ENCODE measurements around the gene PABPC1L2B.
"Not testable (repeated sequence)": the region's sequence is repeated elsewhere in the genome, so short reads cannot be mapped to it uniquely, and the experiment has no call there.

The PABPC1L2B gene

GRCh38 chrX:73002733-73003132 lies at the start of gene PABPC1L2B:
PABPC1L2B (plus strand) TSS chrX:73002939; CDS start chrX:73003643, 704 bp downstream.
- not testable (repeated sequence) for DNase-seq

GRCh38 chrX:72959971-72960370 lies 42.8 kb upstream of the PABPC1L2B start:
- not testable (repeated sequence) for DNase-seq

- not testable (repeated sequence) for DNase-seq
Measured at GRCh38 chrX:72971859-72972258, 30.9 kb upstream of the PABPC1L2B start.

- not testable (repeated sequence) for DNase-seq
Measured at GRCh38 chrX:72974885-72975284, 27.9 kb upstream of the PABPC1L2B start.

- not testable (repeated sequence) for DNase-seq
Measured at GRCh38 chrX:72980894-72981469, 21.8 kb upstream of the PABPC1L2B start.

- DNase-seq, result not testable (repeated sequence)
Measured at GRCh38 chrX:73004032-73004431, 1.3 kb downstream of the PABPC1L2B start.

- DNase-seq, result no peak
Measured at GRCh38 chrX:73021361-73022092, 18.8 kb downstream of the PABPC1L2B start.

GRCh38 chrX:73022093-73022445 lies 19.3 kb downstream of the PABPC1L2B start:
- DNase-seq, result not testable (repeated sequence)

GRCh38 chrX:73028876-73029275 lies 26.1 kb downstream of the PABPC1L2B start:
- no peak for DNase-seq
